Testis (tissue), 2 donors: ENCODE data around the gene RCAN3.

Experiments used
- CTCF ChIP-seq, 3 experiments: fragments of 450-650 bp in 2 of 3; fragments of 200-600 bp in 1 of 3; sonication (generic) in 1 of 3; IDR thresholded peaks; one replicate each; pipeline ENCODE4 v1.5.1; 2016 to 2019; ENCODE audit warnings: antibody characterized with exemption in 3 of 3, mild to moderate bottlenecking in 2 of 3, moderate library complexity in 1 of 3
- POLR2A ChIP-seq: fragments of 450-650 bp; IDR thresholded peaks from one replicate; pipeline ENCODE4 v1.6.1; 2017; ENCODE audit warnings: antibody characterized with exemption, mild to moderate bottlenecking, moderate library complexity

- TF ChIP-seq POLR2A (no peak), CTCF (IDR thresholded peaks at IDR 0.05) (no peak)
These were observed 55.1 kb downstream of the RCAN3 start for GRCh38 chr1:24557711-24558131.
